ENCODE data around the gene CFAP92. TPM values are rescaled to one million over a fixed set of nuclear protein-coding genes. Genes with fewer than 3 reads are reported as not detected.
"Not testable (repeated sequence)": the region's sequence is repeated elsewhere in the genome, so short reads cannot be mapped to it uniquely, and the experiment has no call there.

Gene CFAP92
- total and polyA plus RNA-seq, 4 donors = 0.05 to 0.25 (median 0.06) TPM; not detected in 1

GRCh38 chr3:128884992-128885391, 108.9 kb downstream of the CFAP92 start:
- Histone ChIP-seq H3K9me3 (ENCODE audit: control insufficient read depth in 4 of 4, low read length in 3 of 4) (no peaks in the 10 kb centered on the region), H3K9ac (ENCODE audit: low read depth in 1 of 2, low read length in 2 of 2) (no peak overlapping the region), H3K4me3 (ENCODE audit: low read depth in 1 of 3, low read length in 3 of 3) (no peak overlapping the region), H3K4me1 (ENCODE audit: control insufficient read depth in 4 of 4, insufficient read depth in 4 of 4, low read length in 3 of 4) (peaks cover 3 to 30% (median 22%) of the 10 kb centered on the region in 4 donors), H3K27me3 (ENCODE audit: control insufficient read depth in 4 of 4, insufficient read depth in 4 of 4, low read length in 3 of 4) (no peaks in the 10 kb centered on the region), H3K36me3 (ENCODE audit: control insufficient read depth in 4 of 4, insufficient read depth in 3 of 4, low read depth in 1 of 4, low read length in 3 of 4) (peaks cover 5 to 19% (median 9%) of the 10 kb centered on the region in 4 donors), H3K27ac (ENCODE audit: low read depth in 1 of 2, low read length in 2 of 2) (no peak overlapping the region)
- TF ChIP-seq CTCF (IDR thresholded peaks at IDR 0.05; ENCODE audit: low read depth, low read length, missing input control) (no peak), JUND (IDR thresholded peaks at IDR 0.05) (no peak), HNF4A (conservative IDR thresholded peaks at IDR 0.05) (peak; percentile 40 to 47), RXRA (IDR thresholded peaks at IDR 0.05) (peak; percentile 32 to 33)
- WGBS = 36% methylated on average over 1 of the region's 1 CpG
- no peak for DNase-seq (ENCODE audit: low spot score)

DNA sequence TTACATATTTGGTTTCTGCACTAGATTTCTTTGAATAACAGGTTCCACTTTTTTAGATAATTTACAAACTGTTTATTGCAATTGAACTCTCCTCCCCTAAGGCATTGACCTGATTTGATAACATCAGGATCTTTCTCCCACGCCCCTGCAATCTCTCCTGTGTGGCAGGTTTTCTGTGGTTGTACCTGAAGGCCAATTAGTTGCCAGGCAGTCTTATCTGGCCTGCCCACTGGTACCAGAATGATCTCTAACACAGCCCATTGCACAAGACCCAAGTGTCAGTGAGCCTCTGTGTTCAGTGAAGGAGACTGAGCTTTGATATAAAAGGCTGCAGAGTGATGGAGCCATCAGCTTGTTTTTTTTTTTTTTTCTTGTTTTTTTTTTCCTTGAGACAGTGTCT, 111.2 kb downstream of the CFAP92 start:
- no peaks in the 10 kb centered on the region for H3K9me3 ChIP-seq (ENCODE audit: control insufficient read depth in 4 of 4, low read length in 3 of 4)
- no peak overlapping the region for H3K27ac ChIP-seq (ENCODE audit: low read depth in 1 of 2, low read length in 2 of 2)
- peaks cover 3 to 43% (median 33%) of the 10 kb centered on the region in 4 donors for H3K4me1 ChIP-seq (ENCODE audit: control insufficient read depth in 4 of 4, insufficient read depth in 4 of 4, low read length in 3 of 4)
- no peaks in the 10 kb centered on the region for H3K27me3 ChIP-seq (ENCODE audit: control insufficient read depth in 4 of 4, insufficient read depth in 4 of 4, low read length in 3 of 4)
- H3K4me3 ChIP-seq (ENCODE audit: low read depth in 1 of 3, low read length in 3 of 3) = no peak overlapping the region
- TF ChIP-seq TAF1 (conservative IDR thresholded peaks at IDR 0.05) (no peak), EGR1 (IDR thresholded peaks at IDR 0.05; ENCODE audit: low read depth in 2 of 2) (no peak), RXRA (IDR thresholded peaks at IDR 0.05) (peak in 1 of 2 donors; percentile 6)
- WGBS = 35% methylated on average over 1 of the region's 1 CpG
- H3K36me3 ChIP-seq (ENCODE audit: control insufficient read depth in 4 of 4, insufficient read depth in 3 of 4, low read depth in 1 of 4, low read length in 3 of 4) = peaks cover 4 to 16% (median 8%) of the 10 kb centered on the region in 4 donors
- no peak overlapping the region for H3K9ac ChIP-seq (ENCODE audit: low read depth in 1 of 2, low read length in 2 of 2)
- no peak for DNase-seq (ENCODE audit: low spot score)

- WGBS = 95% methylated on average over 6 of the region's 6 CpGs
- H3K27ac ChIP-seq (ENCODE audit: low read depth in 1 of 2, low read length in 2 of 2) = no peak overlapping the region
- peaks cover 3 to 43% (median 34%) of the 10 kb centered on the region in 4 donors for H3K4me1 ChIP-seq (ENCODE audit: control insufficient read depth in 4 of 4, insufficient read depth in 4 of 4, low read length in 3 of 4)
- H3K4me3 ChIP-seq (ENCODE audit: low read depth in 1 of 3, low read length in 3 of 3) = no peak overlapping the region
- H3K36me3 ChIP-seq (ENCODE audit: control insufficient read depth in 4 of 4, insufficient read depth in 3 of 4, low read depth in 1 of 4, low read length in 3 of 4) = peaks cover 0 to 13% (median 4%) of the 10 kb centered on the region in 4 donors
- H3K27me3 ChIP-seq (ENCODE audit: control insufficient read depth in 4 of 4, insufficient read depth in 4 of 4, low read length in 3 of 4) = no peaks in the 10 kb centered on the region
- H3K9ac ChIP-seq (ENCODE audit: low read depth in 1 of 2, low read length in 2 of 2) = no peak overlapping the region
- DNase-seq (ENCODE audit: low spot score) = no peak
- no peak for TF ChIP-seq NR2F2 (IDR thresholded peaks at IDR 0.05)
- TF ChIP-seq ATF3 (IDR thresholded peaks at IDR 0.05) = no peak
- TF ChIP-seq TAF1 (conservative IDR thresholded peaks at IDR 0.05) = no peak
- no peaks in the 10 kb centered on the region for H3K9me3 ChIP-seq (ENCODE audit: control insufficient read depth in 4 of 4, low read length in 3 of 4)
Measured at GRCh38 chr3:128881576-128881975, 112.3 kb downstream of the CFAP92 start.

- H3K4me1 ChIP-seq (ENCODE audit: control insufficient read depth in 4 of 4, insufficient read depth in 4 of 4, low read length in 3 of 4) = peaks cover 3 to 46% (median 34%) of the 10 kb centered on the region in 4 donors
- H3K27ac ChIP-seq (ENCODE audit: low read depth in 1 of 2, low read length in 2 of 2); DNase-seq (ENCODE audit: low spot score); H3K9ac ChIP-seq (ENCODE audit: low read depth in 1 of 2, low read length in 2 of 2); H3K27me3 ChIP-seq (ENCODE audit: control insufficient read depth in 4 of 4, insufficient read depth in 4 of 4, low read length in 3 of 4); H3K9me3 ChIP-seq (ENCODE audit: control insufficient read depth in 4 of 4, low read length in 3 of 4): not testable (repeated sequence)
- H3K4me3 ChIP-seq (ENCODE audit: low read depth in 1 of 3, low read length in 3 of 3) = peak overlapping the region; percentile 82 to 96 (median 87)
- WGBS = 81% methylated on average over 12 of the region's 12 CpGs
- peaks cover 0 to 13% (median 4%) of the 10 kb centered on the region in 4 donors for H3K36me3 ChIP-seq (ENCODE audit: control insufficient read depth in 4 of 4, insufficient read depth in 3 of 4, low read depth in 1 of 4, low read length in 3 of 4)
Measured at GRCh38 chr3:128880455-128880854, 113.4 kb downstream of the CFAP92 start.

Measured in liver (tissue), 9 donors.